WTC11 (cell line): ENCODE data around the gene CDH16. TPM values are rescaled to one million over a fixed set of nuclear protein-coding genes. Genes with fewer than 3 reads are reported as not detected.

Experiments
- ATAC-seq: fragments of 200-7000 bp; cut with Tn5 transposase; 2 replicates; pipeline ENCODE4 v1.10.0; 2021; ENCODE audit warnings: mild to moderate bottlenecking, moderate library complexity
- CTCF ChIA-PET: fragments of 300-600 bp; sonication (Branson Sonifier 250); formaldehyde crosslinking; loops from one replicate; lab custom pipeline; 2021; ENCODE audit warnings: antibody characterized with exemption; lab: Charles Lee
- POLR2A ChIA-PET: fragments of 350-600 bp; sonication (Branson Sonifier 250); formaldehyde crosslinking; loops from one replicate; lab custom pipeline; 2021; ENCODE audit warnings: antibody characterized with exemption; lab: Charles Lee
- DNase-seq: peaks from one replicate; pipeline ENCODE4 v3.0.0; 2021; ENCODE audit warnings: low spot score
- H3K27ac Mint-ChIP-seq: 2 replicates; pipeline ENCODE4 v1.8.0; 2021; ENCODE audit warnings: mixed read lengths
- H3K27me3 Mint-ChIP-seq: 2 replicates; pipeline ENCODE4 v1.8.0; 2021; ENCODE audit warnings: low read depth, mild to moderate bottlenecking, moderate library complexity, mixed read lengths
- H3K36me3 Mint-ChIP-seq: 2 replicates; pipeline ENCODE4 v1.8.0; 2021; ENCODE audit warnings: mixed read lengths
- H3K4me1 Mint-ChIP-seq: 2 replicates; pipeline ENCODE4 v1.8.0; 2022; ENCODE audit warnings: mixed read lengths
- H3K4me3 Mint-ChIP-seq: 2 replicates; pipeline ENCODE4 v1.8.0; 2021; ENCODE audit warnings: mild to moderate bottlenecking, moderate library complexity, mixed read lengths
- H3K9me3 Mint-ChIP-seq: 2 replicates; pipeline ENCODE4 v1.8.0; 2021; ENCODE audit warnings: mixed read lengths
- JAZF1 ChIP-seq: fragments of 250-450 bp; sonication (Bioruptor Pico); IDR thresholded peaks from 2 replicates; pipeline ENCODE4 v1.9.0; 2021; ENCODE audit warnings: moderate library complexity, mild to moderate bottlenecking, inconsistent platforms
- MYBL2 ChIP-seq: sonication (generic); formaldehyde crosslinking; IDR thresholded peaks from 2 replicates; pipeline ENCODE4 v1.8.1; 2023; ENCODE audit warnings: mild to moderate bottlenecking, moderate library complexity, missing genetic modification reagents
- NFATC4 ChIP-seq: fragments of 250-450 bp; sonication (Bioruptor Pico); IDR thresholded peaks from 2 replicates; pipeline ENCODE4 v1.9.0; 2021; ENCODE audit warnings: mild to moderate bottlenecking
- NFYB ChIP-seq: sonication (generic); formaldehyde crosslinking; conservative IDR thresholded peaks from 2 replicates; pipeline ENCODE4 v1.8.0; 2022; ENCODE audit warnings: low read depth, missing genetic modification reagents
- TEAD4 ChIP-seq: sonication (generic); formaldehyde crosslinking; IDR thresholded peaks from 2 replicates; pipeline ENCODE4 v1.8.0; 2022; ENCODE audit warnings: mild to moderate bottlenecking, missing genetic modification reagents
- ZBTB43 ChIP-seq: sonication (generic); formaldehyde crosslinking; IDR thresholded peaks from 2 replicates; pipeline ENCODE4 v1.8.1; 2023; ENCODE audit warnings: mild to moderate bottlenecking, missing genetic modification reagents
- ZNF219 ChIP-seq: sonication (generic); formaldehyde crosslinking; IDR thresholded peaks from 2 replicates; pipeline ENCODE4 v1.8.0; 2023; ENCODE audit warnings: missing genetic modification reagents, mild to moderate bottlenecking, borderline replicate concordance
- ZNF416 ChIP-seq: fragments of 250-450 bp; sonication (Bioruptor Pico); IDR thresholded peaks from 2 replicates; pipeline ENCODE4 v1.9.0; 2021; ENCODE audit warnings: mild to moderate bottlenecking, inconsistent platforms
- ZNF671 ChIP-seq: fragments of 250-450 bp; sonication (Bioruptor Pico); IDR thresholded peaks from 2 replicates; pipeline ENCODE4 v1.8.0; 2021; ENCODE audit warnings: mild to moderate bottlenecking
- total RNA-seq: library from RNA; stranded (reverse); gene quantifications from 3 replicates; pipeline ENCODE4 v1.2.3, GENCODE V29; 2021
- TF ChIP-seq, protein P1 (sequence below): sonication (generic); formaldehyde crosslinking; IDR thresholded peaks from 2 replicates; pipeline ENCODE4 v1.8.1; 2023; ENCODE audit warnings: mild to moderate bottlenecking, missing genetic modification reagents, borderline replicate concordance
- TF ChIP-seq, protein P2 (sequence below): sonication (generic); formaldehyde crosslinking; IDR thresholded peaks from 2 replicates; pipeline ENCODE4 v1.8.1; 2022; ENCODE audit warnings: low read depth, mild to moderate bottlenecking, moderate library complexity, missing genetic modification reagents, borderline replicate concordance
- TF ChIP-seq, protein P3 (sequence below): sonication (generic); formaldehyde crosslinking; IDR thresholded peaks from 2 replicates; pipeline ENCODE4 v1.8.0; 2022; ENCODE audit warnings: mild to moderate bottlenecking, missing genetic modification reagents
- TF ChIP-seq, protein P4 (sequence below): sonication (generic); formaldehyde crosslinking; IDR thresholded peaks from 2 replicates; pipeline ENCODE4 v1.8.1; 2022; ENCODE audit warnings: mild to moderate bottlenecking, moderate library complexity, missing genetic modification reagents

The CDH16 gene
- total RNA-seq, 1 experiment from 2014 or later = not detected

DNA sequence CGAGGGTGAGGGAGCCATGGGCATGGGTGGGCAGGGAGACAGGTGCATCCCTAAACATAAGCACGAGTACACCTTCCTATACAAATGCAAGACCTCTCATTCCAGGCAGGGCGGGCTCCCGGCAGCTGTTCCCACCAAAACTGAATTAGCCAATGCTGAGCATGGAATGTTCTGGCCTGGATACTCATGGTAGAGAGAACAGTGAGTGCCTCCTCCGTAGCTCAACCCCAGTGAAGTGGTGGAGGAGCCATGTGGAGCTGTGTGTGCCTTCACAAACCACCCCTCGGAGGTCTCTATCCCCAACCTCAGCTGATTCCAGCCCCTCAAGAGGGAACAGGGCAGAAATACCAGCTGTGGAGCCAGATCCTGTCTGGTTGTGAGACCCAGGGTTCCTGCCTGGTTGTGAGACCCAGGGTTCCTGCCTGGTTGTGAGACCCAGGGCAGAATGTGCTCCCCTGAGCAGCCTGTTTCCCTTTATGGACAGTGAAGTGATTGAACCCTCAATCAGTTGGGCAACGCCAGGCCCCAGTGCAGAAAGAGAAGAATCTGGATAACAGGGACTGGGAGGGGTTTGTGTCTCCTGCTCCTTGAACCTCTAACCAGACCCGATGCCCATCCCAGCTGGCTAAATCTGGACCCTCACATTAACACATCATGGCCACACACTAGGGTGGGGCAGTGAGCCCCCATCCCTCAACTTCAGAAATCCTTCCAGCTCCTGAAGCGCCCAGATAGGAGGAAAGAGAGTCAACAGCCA is 2.4 kb upstream of the CDH16 start (continued):
- TF ChIP-seq ZNF671 (CRISPR knock-in tag) (no peak), JAZF1 (no peak), MYBL2 (no peak)
- TF ChIP-seq, protein P1, sequence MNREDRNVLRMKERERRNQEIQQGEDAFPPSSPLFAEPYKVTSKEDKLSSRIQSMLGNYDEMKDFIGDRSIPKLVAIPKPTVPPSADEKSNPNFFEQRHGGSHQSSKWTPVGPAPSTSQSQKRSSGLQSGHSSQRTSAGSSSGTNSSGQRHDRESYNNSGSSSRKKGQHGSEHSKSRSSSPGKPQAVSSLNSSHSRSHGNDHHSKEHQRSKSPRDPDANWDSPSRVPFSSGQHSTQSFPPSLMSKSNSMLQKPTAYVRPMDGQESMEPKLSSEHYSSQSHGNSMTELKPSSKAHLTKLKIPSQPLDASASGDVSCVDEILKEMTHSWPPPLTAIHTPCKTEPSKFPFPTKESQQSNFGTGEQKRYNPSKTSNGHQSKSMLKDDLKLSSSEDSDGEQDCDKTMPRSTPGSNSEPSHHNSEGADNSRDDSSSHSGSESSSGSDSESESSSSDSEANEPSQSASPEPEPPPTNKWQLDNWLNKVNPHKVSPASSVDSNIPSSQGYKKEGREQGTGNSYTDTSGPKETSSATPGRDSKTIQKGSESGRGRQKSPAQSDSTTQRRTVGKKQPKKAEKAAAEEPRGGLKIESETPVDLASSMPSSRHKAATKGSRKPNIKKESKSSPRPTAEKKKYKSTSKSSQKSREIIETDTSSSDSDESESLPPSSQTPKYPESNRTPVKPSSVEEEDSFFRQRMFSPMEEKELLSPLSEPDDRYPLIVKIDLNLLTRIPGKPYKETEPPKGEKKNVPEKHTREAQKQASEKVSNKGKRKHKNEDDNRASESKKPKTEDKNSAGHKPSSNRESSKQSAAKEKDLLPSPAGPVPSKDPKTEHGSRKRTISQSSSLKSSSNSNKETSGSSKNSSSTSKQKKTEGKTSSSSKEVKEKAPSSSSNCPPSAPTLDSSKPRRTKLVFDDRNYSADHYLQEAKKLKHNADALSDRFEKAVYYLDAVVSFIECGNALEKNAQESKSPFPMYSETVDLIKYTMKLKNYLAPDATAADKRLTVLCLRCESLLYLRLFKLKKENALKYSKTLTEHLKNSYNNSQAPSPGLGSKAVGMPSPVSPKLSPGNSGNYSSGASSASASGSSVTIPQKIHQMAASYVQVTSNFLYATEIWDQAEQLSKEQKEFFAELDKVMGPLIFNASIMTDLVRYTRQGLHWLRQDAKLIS (CRISPR knock-in tag) = no peak
- TF ChIP-seq, protein P2, sequence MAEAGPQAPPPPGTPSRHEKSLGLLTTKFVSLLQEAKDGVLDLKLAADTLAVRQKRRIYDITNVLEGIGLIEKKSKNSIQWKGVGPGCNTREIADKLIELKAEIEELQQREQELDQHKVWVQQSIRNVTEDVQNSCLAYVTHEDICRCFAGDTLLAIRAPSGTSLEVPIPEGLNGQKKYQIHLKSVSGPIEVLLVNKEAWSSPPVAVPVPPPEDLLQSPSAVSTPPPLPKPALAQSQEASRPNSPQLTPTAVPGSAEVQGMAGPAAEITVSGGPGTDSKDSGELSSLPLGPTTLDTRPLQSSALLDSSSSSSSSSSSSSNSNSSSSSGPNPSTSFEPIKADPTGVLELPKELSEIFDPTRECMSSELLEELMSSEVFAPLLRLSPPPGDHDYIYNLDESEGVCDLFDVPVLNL (CRISPR knock-in tag) = no peak

DNA sequence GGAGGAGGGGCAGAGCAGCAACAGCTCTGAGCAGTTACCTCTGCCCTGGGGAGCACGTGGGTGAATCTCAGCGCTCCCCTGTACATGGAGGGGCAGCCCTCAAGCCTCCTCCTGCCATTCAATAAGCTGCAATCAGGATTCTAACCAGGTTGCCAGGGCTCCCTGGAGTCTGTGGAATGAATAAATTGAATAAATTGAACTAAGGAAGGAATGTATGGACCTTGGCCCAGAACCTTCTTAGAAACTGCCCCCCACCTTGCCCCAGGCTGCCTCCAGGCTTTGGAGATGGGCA is 1.6 kb upstream of the CDH16 start:
- DNase-seq (no peak), ATAC-seq (no peak)
- Mint-ChIP-seq H3K27me3 (peaks cover 30% of the 10 kb centered on the region), H3K27ac (no peak overlapping the region), H3K4me1 (no peaks in the 10 kb centered on the region), H3K36me3 (no peaks in the 10 kb centered on the region), H3K9me3 (no peaks in the 10 kb centered on the region), H3K4me3 (no peak overlapping the region)
- CTCF ChIA-PET = interaction anchor here (1.3 to 6.0 kb wide), 6 partner anchors 8 to 312 kb away, joined by 3 to 38 read pairs (median 10); partner anchors contain the start of gene NAE1
- TF ChIP-seq ZNF219 (CRISPR knock-in tag) = no peak
- no peak for TF ChIP-seq NFATC4 (CRISPR knock-in tag)
- no peak for TF ChIP-seq NFYB
- TF ChIP-seq MYBL2 = no peak
- no peak for TF ChIP-seq TEAD4 (CRISPR knock-in tag)
- no peak for TF ChIP-seq ZNF416 (CRISPR knock-in tag)
- POLR2A ChIA-PET = no interaction called here

- ChIA-PET POLR2A (no interaction called here), CTCF (interaction anchor here (0.8 to 6.0 kb wide), 8 partner anchors 9 to 311 kb away, joined by 3 to 38 read pairs (median 5); partner anchors contain the start of genes CES3 and NAE1)
- no peak for TF ChIP-seq NFYB
- TF ChIP-seq, protein P3, sequence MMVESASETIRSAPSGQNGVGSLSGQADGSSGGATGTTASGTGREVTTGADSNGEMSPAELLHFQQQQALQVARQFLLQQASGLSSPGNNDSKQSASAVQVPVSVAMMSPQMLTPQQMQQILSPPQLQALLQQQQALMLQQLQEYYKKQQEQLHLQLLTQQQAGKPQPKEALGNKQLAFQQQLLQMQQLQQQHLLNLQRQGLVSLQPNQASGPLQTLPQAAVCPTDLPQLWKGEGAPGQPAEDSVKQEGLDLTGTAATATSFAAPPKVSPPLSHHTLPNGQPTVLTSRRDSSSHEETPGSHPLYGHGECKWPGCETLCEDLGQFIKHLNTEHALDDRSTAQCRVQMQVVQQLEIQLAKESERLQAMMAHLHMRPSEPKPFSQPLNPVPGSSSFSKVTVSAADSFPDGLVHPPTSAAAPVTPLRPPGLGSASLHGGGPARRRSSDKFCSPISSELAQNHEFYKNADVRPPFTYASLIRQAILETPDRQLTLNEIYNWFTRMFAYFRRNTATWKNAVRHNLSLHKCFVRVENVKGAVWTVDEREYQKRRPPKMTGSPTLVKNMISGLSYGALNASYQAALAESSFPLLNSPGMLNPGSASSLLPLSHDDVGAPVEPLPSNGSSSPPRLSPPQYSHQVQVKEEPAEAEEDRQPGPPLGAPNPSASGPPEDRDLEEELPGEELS (CRISPR knock-in tag) = no peak
- no peak for TF ChIP-seq ZBTB43 (CRISPR knock-in tag)
- TF ChIP-seq, protein P4, sequence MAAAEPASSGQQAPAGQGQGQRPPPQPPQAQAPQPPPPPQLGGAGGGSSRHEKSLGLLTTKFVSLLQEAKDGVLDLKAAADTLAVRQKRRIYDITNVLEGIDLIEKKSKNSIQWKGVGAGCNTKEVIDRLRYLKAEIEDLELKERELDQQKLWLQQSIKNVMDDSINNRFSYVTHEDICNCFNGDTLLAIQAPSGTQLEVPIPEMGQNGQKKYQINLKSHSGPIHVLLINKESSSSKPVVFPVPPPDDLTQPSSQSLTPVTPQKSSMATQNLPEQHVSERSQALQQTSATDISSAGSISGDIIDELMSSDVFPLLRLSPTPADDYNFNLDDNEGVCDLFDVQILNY = no peak
- Mint-ChIP-seq H3K27me3 (peaks cover 26% of the 10 kb centered on the region), H3K27ac (no peak overlapping the region; the same call in 1 of the 2 replicates), H3K4me3 (no peak overlapping the region), H3K4me1 (no peaks in the 10 kb centered on the region), H3K9me3 (no peaks in the 10 kb centered on the region), H3K36me3 (no peaks in the 10 kb centered on the region)
- DNase-seq (no peak), ATAC-seq (no peak)
Measured at GRCh38 chr16:66919569-66920298, 1.0 kb upstream of the CDH16 start.
